MCF 10A (cell line): ENCODE results near the gene DDRGK1. TPM values are rescaled to one million over a fixed set of nuclear protein-coding genes. Genes with fewer than 3 reads are reported as not detected.

Source experiments
- BruUV-seq: library from RNA; stranded (reverse); fragments of 400-500 nt; replicated peaks from 2 replicates; lab custom pipeline; 2021; lab: Mats Ljungman, UMichigan
- CTCF ChIA-PET: fragments of 300-600 bp; sonication (Branson Sonifier 250); formaldehyde crosslinking; extraction: SDS; loops from one replicate; lab custom pipeline; 2021; ENCODE audit warnings: antibody characterized with exemption, inconsistent platforms; lab: Yijun Ruan, JAX
- POLR2A ChIA-PET: fragments of 300-600, 350-650 bp; sonication (Branson Sonifier 250); formaldehyde crosslinking; extraction: SDS; loops from one replicate; lab custom pipeline; 2020; ENCODE audit warnings: antibody characterized with exemption, inconsistent platforms; lab: Yijun Ruan, JAX
- DNase-seq: peaks from one replicate; pipeline ENCODE4 v3.0.0-alpha.2; 2018; ENCODE audit not compliant: unreplicated experiment
- H3K27ac Mint-ChIP-seq: one replicate; pipeline ENCODE4 v1.8.0; 2022; ENCODE audit warnings: mild to moderate bottlenecking, low read depth, mixed read lengths; ENCODE audit not compliant: unreplicated experiment
- H3K27me3 Mint-ChIP-seq: one replicate; pipeline ENCODE4 v1.8.0; 2022; ENCODE audit warnings: mixed read lengths; ENCODE audit not compliant: insufficient read depth, unreplicated experiment
- H3K36me3 Mint-ChIP-seq: one replicate; pipeline ENCODE4 v1.8.0; 2022; ENCODE audit warnings: mild to moderate bottlenecking, moderate library complexity, mixed read lengths; ENCODE audit not compliant: insufficient read depth, unreplicated experiment
- H3K4me1 Mint-ChIP-seq: one replicate; pipeline ENCODE4 v1.8.0; 2022; ENCODE audit warnings: mixed read lengths; ENCODE audit not compliant: insufficient read depth, unreplicated experiment
- H3K4me3 Mint-ChIP-seq: one replicate; pipeline ENCODE4 v1.8.0; 2022; ENCODE audit warnings: mild to moderate bottlenecking, moderate library complexity, mixed read lengths; ENCODE audit not compliant: unreplicated experiment
- H3K9me3 Mint-ChIP-seq: one replicate; pipeline ENCODE4 v1.8.0; 2022; ENCODE audit warnings: mixed read lengths; ENCODE audit not compliant: unreplicated experiment
- CTCF ChIP-seq: fragments of 200-600 bp; IDR thresholded peaks from one replicate; pipeline ENCODE4 v1.8.0; 2022; ENCODE audit warnings: antibody characterized with exemption, mild to moderate bottlenecking; ENCODE audit not compliant: unreplicated experiment
- intact Hi-C: fragments of 100-400 bp; cut with micrococcal nuclease; formaldehyde crosslinking; loops from 2 replicates; pipeline ENCODE4 v1.14.1; 2022
- total RNA-seq: library from RNA; stranded (reverse); gene quantifications from 2 replicates; pipeline ENCODE4 v1.2.3, GENCODE V29; 2022

Gene DDRGK1
- total RNA-seq, 1 experiment from 2014 or later: 116 TPM

GRCh38 chr20:3146732-3147341 lies 57.6 kb downstream of the DDRGK1 start:
- ChIA-PET POLR2A (interaction anchor here (0.7 to 2.7 kb wide), 4 partner anchors 9 to 16 kb away, joined by 3 to 8 read pairs (median 4); partner anchors contain the start of genes FASTKD5 and UBOX5), CTCF (interaction anchor here (0.6 to 1.9 kb wide), 3 partner anchors 18 to 29 kb away, joined by 3 to 7 read pairs (median 3); no protein-coding TSS in a partner anchor)
- Mint-ChIP-seq H3K27ac (no peak overlapping the region), H3K4me3 (no peak overlapping the region), H3K4me1 (no peaks in the 10 kb centered on the region), H3K36me3 (peaks cover 60% of the 10 kb centered on the region), H3K9me3 (no peaks in the 10 kb centered on the region), H3K27me3 (no peaks in the 10 kb centered on the region)
- no peak for TF ChIP-seq CTCF
- DNase-seq: no peak
- no TSS peak for BruUV-seq
- intact Hi-C loops: no loop called here

DNA sequence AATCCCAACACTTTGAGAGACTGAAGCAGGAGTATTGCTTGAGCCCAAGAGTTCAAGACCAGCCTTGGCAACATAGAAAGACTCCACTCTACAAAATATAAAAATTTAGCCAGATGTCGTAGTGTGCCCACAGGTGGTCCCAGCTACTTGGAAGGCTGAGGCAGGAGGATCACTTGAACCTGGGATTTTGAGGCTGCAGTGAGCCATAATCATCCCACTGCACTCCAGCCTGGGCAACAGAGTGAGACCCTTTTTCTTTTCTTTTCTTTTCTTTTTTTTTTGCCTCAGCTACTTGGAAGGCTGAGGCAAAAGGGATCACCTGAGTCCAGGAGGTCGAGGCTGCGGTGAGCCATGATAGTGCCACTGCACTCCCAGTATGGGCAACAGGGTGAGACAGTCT lies 62.7 kb downstream of the DDRGK1 start:
- no TSS peak for BruUV-seq
- intact Hi-C loops: no loop called here
- CTCF ChIA-PET: interaction anchor here (0.7 kb wide), 1 partner anchor 8 kb away, joined by 4 read pairs; no protein-coding TSS in a partner anchor
- H3K4me1 Mint-ChIP-seq: no peaks in the 10 kb centered on the region
- no peak for TF ChIP-seq CTCF
- H3K27me3 Mint-ChIP-seq: no peaks in the 10 kb centered on the region
- H3K27ac Mint-ChIP-seq: no peak overlapping the region
- no peaks in the 10 kb centered on the region for H3K9me3 Mint-ChIP-seq
- no peak for DNase-seq
- H3K4me3 Mint-ChIP-seq: no peak overlapping the region
- POLR2A ChIA-PET: no interaction called here
- H3K36me3 Mint-ChIP-seq: peaks cover 27% of the 10 kb centered on the region

Other genes starting within 250 kb of the DDRGK1 start
- 0.88 and 1.0 TPM in 2 replicates for gene GNRH2, start 161.1 kb downstream of the DDRGK1 start, total RNA-seq
- gene MRPS26, start 158.6 kb downstream of the DDRGK1 start, total RNA-seq: 62.6 and 68.4 TPM in 2 replicates
- not detected in 2 replicates for gene OXT, start 133.1 kb downstream of the DDRGK1 start, total RNA-seq
- gene AVP, start 120.0 kb downstream of the DDRGK1 start, total RNA-seq: not detected in 2 replicates
- 15.0 and 18.2 TPM in 2 replicates for gene FASTKD5, start 44.8 kb downstream of the DDRGK1 start, total RNA-seq
- 5.0 and 5.9 TPM in 2 replicates for gene UBOX5, start 44.8 kb downstream of the DDRGK1 start, total RNA-seq
- gene LZTS3, start 31.1 kb downstream of the DDRGK1 start, total RNA-seq: 5.3 and 8.5 TPM in 2 replicates
- 69.4 and 97.1 TPM in 2 replicates for gene ITPA, start 4.8 kb upstream of the DDRGK1 start, total RNA-seq
- gene SLC4A11, start 34.5 kb upstream of the DDRGK1 start, total RNA-seq: 4.1 and 5.7 TPM in 2 replicates
- 7.6 and 9.2 TPM in 2 replicates for gene DNAAF9, start 203.0 kb upstream of the DDRGK1 start, total RNA-seq